IMR-90 (cell line): ENCODE measurements around the gene AHNAK. TPM values are rescaled to one million over a fixed set of nuclear protein-coding genes. Genes with fewer than 3 reads are reported as not detected.

ENCODE experiments used
- ATAC-seq: fragments of 200-7000 bp; cut with Tn5 transposase; 2 replicates; pipeline ENCODE4 v1.9.1; 2020; ENCODE audit warnings: low read depth, mild to moderate bottlenecking, moderate library complexity
- BruUV-seq: library from RNA; stranded (reverse); fragments of 400-500 nt; replicated peaks from 2 replicates; lab custom pipeline; 2021; lab: Mats Ljungman, UMichigan
- CTCF ChIA-PET: fragments of 300-600 bp; formaldehyde crosslinking; extraction: SDS; loops from one replicate; lab custom pipeline; 2021; ENCODE audit warnings: antibody characterized with exemption; lab: Yijun Ruan, JAX
- POLR2A ChIA-PET: fragments of 300-600 bp; sonication (Branson Sonifier 250); formaldehyde crosslinking; loops from one replicate; lab custom pipeline; 2022; ENCODE audit warnings: antibody characterized with exemption; ENCODE audit not compliant: unreplicated experiment; lab: Charles Lee
- DNase-seq: peaks from one replicate; pipeline ENCODE4 v3.0.0; 2013
- H2AFZ ChIP-seq: replicated peaks from 2 replicates; pipeline ENCODE3; 2013; ENCODE audit warnings: low read length, mild to moderate bottlenecking; ENCODE audit not compliant: poor library complexity
- H2AK5ac ChIP-seq: 2 replicates; pipeline ENCODE4 v1.6.1; 2013; ENCODE audit warnings: low read depth, low read length, inconsistent platforms
- H2AK9ac ChIP-seq: replicated peaks from 2 replicates; pipeline ENCODE3; 2013; ENCODE audit warnings: mild to moderate bottlenecking, low read depth, low read length, moderate library complexity; ENCODE audit not compliant: poor library complexity
- H2BK120ac ChIP-seq: 2 replicates; pipeline ENCODE4 v1.6.1; 2013; ENCODE audit warnings: low read depth, low read length, inconsistent platforms
- H2BK15ac ChIP-seq: 3 replicates; pipeline ENCODE4 v1.6.1; 2013; ENCODE audit warnings: low read depth, low read length, inconsistent platforms
- H2BK20ac ChIP-seq: 2 replicates; pipeline ENCODE4 v1.6.1; 2013; ENCODE audit warnings: low read depth, mild to moderate bottlenecking, inconsistent platforms, low read length, moderate library complexity
- H2BK5ac ChIP-seq: 2 replicates; pipeline ENCODE4 v1.6.1; 2013; ENCODE audit warnings: mild to moderate bottlenecking, low read depth, low read length, inconsistent platforms; ENCODE audit not compliant: poor library complexity, severe bottlenecking
- H3K14ac ChIP-seq: replicated peaks from 2 replicates; pipeline ENCODE4 v1.6.1; 2013; ENCODE audit warnings: low read depth, low read length, inconsistent platforms
- H3K18ac ChIP-seq: 2 replicates; pipeline ENCODE4 v1.6.1; 2013; ENCODE audit warnings: low read depth, low read length, control low read depth
- H3K23ac ChIP-seq: 2 replicates; pipeline ENCODE4 v1.6.1; 2013; ENCODE audit warnings: low read depth, low read length, inconsistent platforms
- H3K27ac ChIP-seq: 2 replicates; pipeline ENCODE4 v1.5.1; 2013; ENCODE audit warnings: mild to moderate bottlenecking, control low read depth, low read length; ENCODE audit not compliant: insufficient read depth
- H3K27me3 ChIP-seq: 2 replicates; pipeline ENCODE4 v1.6.1; 2013; ENCODE audit warnings: low read length; ENCODE audit not compliant: control insufficient read depth, insufficient read depth
- H3K36me3 ChIP-seq: 2 replicates; pipeline ENCODE4 v1.6.1; 2013; ENCODE audit warnings: low read length, mixed read lengths; ENCODE audit not compliant: control insufficient read depth, insufficient read depth
- H3K4ac ChIP-seq: 2 replicates; pipeline ENCODE4 v1.6.1; 2013; ENCODE audit warnings: low read depth, low read length, inconsistent platforms
- H3K4me1 ChIP-seq: 2 replicates; pipeline ENCODE4 v1.6.1; 2013; ENCODE audit warnings: low read length, mixed read lengths; ENCODE audit not compliant: control insufficient read depth, insufficient read depth
- H3K4me2 ChIP-seq: 2 replicates; pipeline ENCODE4 v1.6.1; 2013; ENCODE audit warnings: low read depth, mild to moderate bottlenecking, control low read depth, low read length, moderate library complexity
- H3K4me3 ChIP-seq: 2 replicates; pipeline ENCODE4 v1.5.1; 2013; ENCODE audit warnings: low read depth, mild to moderate bottlenecking, control low read depth, low read length, moderate library complexity; ENCODE audit not compliant: insufficient read depth
- H3K56ac ChIP-seq: 2 replicates; pipeline ENCODE4 v1.6.1; 2013; ENCODE audit warnings: low read length, inconsistent platforms; ENCODE audit not compliant: insufficient read depth; ENCODE audit errors: extremely low read depth
- H3K79me1 ChIP-seq, 2 experiments: 2 replicates each; pipeline ENCODE4 v1.6.1; 2013; ENCODE audit warnings: low read length in 2 of 2, inconsistent platforms in 1 of 2, low read depth in 1 of 2
- H3K9ac ChIP-seq: 2 replicates; pipeline ENCODE4 v1.6.1; 2013; ENCODE audit warnings: low read depth, low read length, control low read depth
- H3K9me1 ChIP-seq: 2 replicates; pipeline ENCODE4 v1.6.1; 2013; ENCODE audit warnings: low read length, inconsistent platforms; ENCODE audit not compliant: insufficient read depth
- H3K9me3 ChIP-seq: 2 replicates; pipeline ENCODE4 v1.6.1; 2013; ENCODE audit warnings: low read length; ENCODE audit not compliant: control insufficient read depth, insufficient read depth
- H4K20me1 ChIP-seq: 2 replicates; pipeline ENCODE4 v1.6.1; 2013; ENCODE audit warnings: low read length, inconsistent platforms; ENCODE audit not compliant: insufficient read depth
- H4K5ac ChIP-seq: 2 replicates; pipeline ENCODE4 v1.6.1; 2013; ENCODE audit warnings: mild to moderate bottlenecking, low read depth, low read length, control low read depth
- H4K8ac ChIP-seq, 2 experiments: 2 replicates each; pipeline ENCODE4 v1.6.1; 2013; ENCODE audit warnings: low read depth in 2 of 2, low read length in 2 of 2, control low read depth in 1 of 2, inconsistent platforms in 1 of 2
- H4K91ac ChIP-seq: 2 replicates; pipeline ENCODE4 v1.6.1; 2013; ENCODE audit warnings: low read depth, low read length, inconsistent platforms; ENCODE audit not compliant: insufficient read depth
- CHD1 ChIP-seq: IDR thresholded peaks from 2 replicates; pipeline ENCODE4 v1.6.1; 2012; ENCODE audit warnings: low read depth, low read length, improper control_type of control experiment
- FOS ChIP-seq: fragments of 150-350 bp; IDR thresholded peaks from 2 replicates; pipeline ENCODE4 v1.6.1; 2016; ENCODE audit warnings: low read depth, low read length
- RAD21 ChIP-seq: IDR thresholded peaks from 2 replicates; pipeline ENCODE4 v1.6.1; 2012; ENCODE audit warnings: low read length, improper control_type of control experiment
- RCOR1 ChIP-seq: IDR thresholded peaks from 2 replicates; pipeline ENCODE4 v1.6.1; 2012; ENCODE audit warnings: mild to moderate bottlenecking, low read length, improper control_type of control experiment; ENCODE audit not compliant: insufficient replicate concordance
- WGBS, 2 experiments: methylation state at CpG; one replicate each; pipeline versions ENCODE4 v1.1.5 to v1.1.7; 2013; ENCODE audit warnings: missing lambda C conversion rate in 2 of 2; ENCODE audit not compliant: insufficient read length in 1 of 2; ENCODE audit errors: extremely low coverage in 2 of 2; 5-methylcytosine and 5-hydroxymethylcytosine counted together
- dilution Hi-C: fragments of 300-500 bp; cut with HindIII; formaldehyde crosslinking; loops from one replicate; pipeline ENCODE4 v1.14.3; 2018; ENCODE audit warnings: low sequenced_read_pairs; ENCODE audit not compliant: unreplicated experiment
- in situ Hi-C: fragments of 300-500 bp; cut with MboI; formaldehyde crosslinking; loops from 3 replicates; pipeline ENCODE4 v1.14.3; 2019; ENCODE audit warnings: low sequenced_read_pairs, inconsistent platforms, mixed read lengths
- intact Hi-C: fragments of 100-400 bp; cut with micrococcal nuclease; formaldehyde crosslinking; loops from 2 replicates; pipeline ENCODE4 v1.10.0; 2022
- polyA plus RNA-seq, 3 experiments: library from polyadenylated mRNA; depleted of rRNA; stranded (reverse); fragments of >200 nt; gene quantifications; 2 replicates each; pipeline ENCODE4 v1.2.3, GENCODE V29; 2012; ENCODE audit warnings: low replicate concordance in 1 of 3
- total RNA-seq: library from RNA; depleted of rRNA; stranded (reverse); fragments of >200 nt; gene quantifications from 2 replicates; pipeline ENCODE4 v1.2.3, GENCODE V29; 2012

Gene AHNAK
- total and polyA plus RNA-seq, 2 of the 4 experiments (the other 2 are of a cell fraction), result 95.1 to 695 TPM

- ATAC-seq, result no peak
- peaks cover 8% of the 10 kb centered on the region for H3K9me1 ChIP-seq
- TF ChIP-seq FOS, result no peak
- no peak for TF ChIP-seq CHD1
- TF ChIP-seq RCOR1, result no peak
- TF ChIP-seq RAD21, result no peak
- H2AFZ ChIP-seq, result no peak overlapping the region
- H3K79me1 ChIP-seq, result peaks cover 10 to 43% of the 10 kb centered on the region in 2 experiments; a peak in 3 of 4 replicates
- no TSS peak for BruUV-seq
- in situ Hi-C loops, result no loop called here
- no peak overlapping the region for H3K27ac ChIP-seq
- no peak overlapping the region for H4K8ac ChIP-seq
- ChIA-PET CTCF (interaction anchor here (1.4 kb wide), 1 partner anchor 13 kb away, joined by 3 read pairs; the partner anchor contains the start of gene TUT1), POLR2A (no interaction called here)
- H2BK5ac ChIP-seq, result no peak overlapping the region
- DNase-seq, result no peak
- H3K4me2 ChIP-seq, result no peak overlapping the region
- H3K23ac ChIP-seq, result no peak overlapping the region
- no peak overlapping the region for H2BK15ac ChIP-seq
- intact Hi-C loops, result no loop called here
- H4K91ac ChIP-seq, result no peak overlapping the region
- H3K56ac ChIP-seq, result no peak overlapping the region
- dilution Hi-C loops, result no loop called here
- H2AK9ac ChIP-seq, result peak overlapping the region; percentile 50
- H2AK5ac ChIP-seq, result no peak overlapping the region
- peaks cover 36% of the 10 kb centered on the region for H3K36me3 ChIP-seq
- H4K20me1 ChIP-seq, result no peaks in the 10 kb centered on the region
- H3K4me3 ChIP-seq, result no peak overlapping the region
- no peak overlapping the region for H3K18ac ChIP-seq
- H3K9me3 ChIP-seq, result no peaks in the 10 kb centered on the region
- peaks cover 8% of the 10 kb centered on the region for H3K4me1 ChIP-seq
- no peak overlapping the region for H3K9ac ChIP-seq
- no peak overlapping the region for H2BK120ac ChIP-seq
- WGBS, 2 experiments, result 98% methylated on average over 6 of the region's 11 CpGs; no CpG with 5 or more reads in 1 of the 2 experiments
- no peak overlapping the region for H4K5ac ChIP-seq
- no peak overlapping the region for H2BK20ac ChIP-seq
- H3K4ac ChIP-seq, result no peak overlapping the region
- no peaks in the 10 kb centered on the region for H3K27me3 ChIP-seq
- H3K14ac ChIP-seq, result no peak overlapping the region
Measured at GRCh38 chr11:62578541-62578940, 31.9 kb upstream of the AHNAK start.
